HTR-8/SVneo (cell line): ENCODE measurements around the gene RBMS3.
"Not testable (repeated sequence)": the region's sequence is repeated elsewhere in the genome, so short reads cannot be mapped to it uniquely, and the experiment has no call there.

ENCODE experiments used
- DNase-seq: peaks from one replicate; pipeline ENCODE4 v3.0.0; 2011; ENCODE audit warnings: low spot score, mixed read lengths; ENCODE audit not compliant: insufficient read length
- FAIRE-seq: peaks from 2 replicates; lab custom pipeline; 2011; peaks lifted over from hg19 to GRCh38; lab: Jason Lieb, UNC

Gene RBMS3

DNA sequence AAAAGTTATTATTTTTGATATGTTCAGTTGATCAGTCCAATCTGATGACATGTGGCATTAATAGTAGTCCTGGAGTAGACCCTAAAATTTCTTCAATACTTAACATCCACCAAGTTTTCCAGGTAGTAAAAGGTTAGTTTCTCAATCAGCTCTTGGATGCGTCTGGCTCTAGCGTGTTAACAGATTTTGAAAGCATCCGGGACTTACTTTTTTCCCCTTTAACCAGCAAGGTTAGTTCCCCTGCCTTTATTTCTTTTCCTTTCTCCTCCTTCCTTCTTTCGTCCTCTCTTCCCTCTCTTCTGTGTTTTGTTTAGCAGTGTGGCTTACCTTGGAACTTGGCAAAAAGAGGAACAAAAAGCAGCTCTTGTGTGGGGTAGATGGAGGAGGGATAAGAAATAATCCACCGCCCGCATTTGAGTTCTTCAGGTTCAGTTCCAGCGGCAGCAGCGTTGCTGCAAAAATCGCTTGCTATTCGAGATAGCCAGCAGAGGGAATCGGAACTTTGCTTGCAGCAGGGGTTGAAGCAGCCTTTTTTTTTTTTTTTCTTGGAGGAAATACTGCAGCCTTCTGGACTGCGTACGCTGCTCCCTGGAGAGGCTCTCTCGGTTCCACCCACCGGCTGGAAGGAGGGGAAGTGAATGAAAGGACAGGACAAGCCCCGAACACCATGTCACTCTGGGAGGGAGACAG lies at the start of gene RBMS3:
RBMS3 (plus strand) TSS at position 668 of the 690 bp plus-strand sequence.
- DNase-seq: peak; percentile 62
- peak; percentile 44 for FAIRE-seq

DNA sequence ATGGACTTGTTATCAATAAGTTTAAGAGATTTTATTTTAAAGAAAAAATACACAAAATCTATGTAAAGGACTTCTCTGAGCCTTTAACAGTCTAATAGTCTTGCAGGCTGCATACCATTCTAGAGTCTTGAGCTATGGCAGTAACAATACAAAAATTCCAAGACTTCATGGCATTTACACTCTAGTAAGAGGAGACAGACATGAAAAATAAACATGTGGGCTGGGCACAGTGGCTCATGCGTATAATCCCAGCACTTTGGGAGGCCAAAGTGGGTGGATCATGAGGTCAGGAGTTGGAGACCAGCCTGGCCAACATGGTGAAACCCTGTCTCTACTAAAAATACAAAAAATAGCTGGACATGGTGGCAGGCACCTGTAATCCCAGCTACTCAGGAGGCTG lies 47.7 kb upstream of the RBMS3 start:
- not testable (repeated sequence) for FAIRE-seq
- peak; percentile 20 for DNase-seq

GRCh38 chr3:29236146-29236840 lies 44.6 kb upstream of the RBMS3 start:
- FAIRE-seq (no peak), DNase-seq (no peak)

DNA sequence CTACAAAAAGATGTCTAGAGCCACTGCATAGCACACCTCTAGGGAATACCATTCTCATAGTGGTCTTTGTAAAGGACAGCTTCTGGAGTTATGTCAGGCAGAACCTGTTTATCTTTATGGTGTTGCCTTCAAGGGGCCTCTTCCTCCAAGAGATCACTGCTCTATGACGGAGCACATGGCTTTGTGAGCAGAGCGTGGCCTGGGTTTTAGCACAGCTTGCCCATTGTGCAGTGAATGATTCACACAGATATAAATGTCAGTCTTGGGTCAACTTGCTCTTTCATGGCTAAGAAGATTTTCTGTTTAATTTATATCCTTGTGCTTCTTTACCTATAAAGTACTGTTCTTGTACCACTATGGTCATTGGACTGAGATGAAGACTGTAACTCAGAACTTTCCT lies 41.5 kb upstream of the RBMS3 start:
- FAIRE-seq (no peak), DNase-seq (no peak)

GRCh38 chr3:29240248-29240647 lies 40.6 kb upstream of the RBMS3 start:
- FAIRE-seq: peak; percentile 9
- DNase-seq: peak; percentile 54

DNA sequence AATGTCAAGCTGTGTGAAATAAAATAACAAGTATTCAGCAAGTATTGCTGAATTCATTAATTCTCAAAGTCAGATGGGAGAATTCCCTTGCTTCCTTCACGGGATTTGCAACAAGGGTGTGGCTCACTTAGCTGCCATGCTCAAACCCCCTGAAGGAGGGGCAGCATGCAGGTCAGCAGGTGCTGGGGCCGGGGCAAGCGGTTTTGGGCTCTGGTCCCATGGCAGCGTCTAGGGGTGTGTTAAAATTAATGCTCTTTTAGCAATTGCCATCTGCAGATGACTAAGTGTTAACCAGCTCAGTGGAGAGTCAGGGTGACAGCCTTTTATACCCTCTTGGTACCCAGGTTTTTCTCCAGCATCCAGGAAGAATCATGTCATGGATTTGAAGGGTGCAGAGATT lies 40.0 kb upstream of the RBMS3 start:
- no peak for DNase-seq
- FAIRE-seq: no peak

- FAIRE-seq (no peak), DNase-seq (no peak)
Measured at GRCh38 chr3:29241855-29242254, 39.0 kb upstream of the RBMS3 start.

GRCh38 chr3:29242296-29242695 lies 38.6 kb upstream of the RBMS3 start:
- DNase-seq (no peak), FAIRE-seq (no peak)

DNA sequence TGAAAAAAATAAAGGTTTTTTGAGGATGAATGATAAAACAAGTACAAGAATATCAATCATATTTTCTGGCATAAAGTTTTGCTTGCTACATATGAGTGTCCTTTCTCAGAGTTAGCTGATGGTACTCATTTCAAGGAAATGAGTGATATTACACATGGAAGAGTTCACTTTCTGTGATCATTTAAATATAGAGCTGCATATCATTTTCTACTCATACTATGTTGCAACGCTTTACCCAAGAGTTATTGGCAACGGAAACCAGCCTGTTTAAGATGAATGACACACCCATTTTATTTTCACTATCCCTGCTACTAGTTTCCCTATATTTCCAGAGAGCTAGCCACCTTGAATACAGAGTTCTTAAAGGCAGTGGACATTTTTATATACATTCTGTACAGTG lies 35.4 kb upstream of the RBMS3 start:
- DNase-seq: no peak
- no peak for FAIRE-seq

DNA sequence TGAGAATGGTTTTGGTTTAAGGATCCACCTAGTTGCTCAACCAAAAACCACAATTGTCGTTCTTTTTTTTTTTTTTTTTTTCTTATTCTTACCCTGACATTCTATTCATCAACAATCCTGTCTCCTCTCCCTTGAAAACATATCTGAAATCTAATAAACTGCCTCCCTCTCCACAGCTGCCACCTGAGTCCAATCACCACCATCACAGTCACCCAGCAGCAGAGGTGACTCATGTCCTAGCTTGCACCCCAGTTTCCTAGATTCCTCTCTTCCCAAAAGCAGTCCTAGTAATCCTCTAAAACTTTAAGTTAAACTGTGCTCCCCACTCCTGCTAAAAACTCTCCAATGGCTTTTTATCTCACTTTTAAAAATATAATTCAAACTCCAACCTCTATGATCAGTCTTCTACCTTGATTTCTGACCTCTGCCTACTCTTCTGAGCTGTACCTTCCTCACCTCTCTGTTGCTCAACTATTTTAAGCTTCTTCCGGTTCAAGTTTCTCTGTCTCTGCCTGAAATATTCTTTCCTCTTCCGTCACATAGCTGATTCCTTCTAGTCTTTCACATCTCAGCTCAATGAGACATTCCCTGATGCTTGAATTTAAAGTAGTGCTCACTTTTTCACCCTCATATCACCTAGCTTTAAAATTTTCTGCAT lies 33.7 kb upstream of the RBMS3 start:
- no peak for DNase-seq
- no peak for FAIRE-seq

DNA sequence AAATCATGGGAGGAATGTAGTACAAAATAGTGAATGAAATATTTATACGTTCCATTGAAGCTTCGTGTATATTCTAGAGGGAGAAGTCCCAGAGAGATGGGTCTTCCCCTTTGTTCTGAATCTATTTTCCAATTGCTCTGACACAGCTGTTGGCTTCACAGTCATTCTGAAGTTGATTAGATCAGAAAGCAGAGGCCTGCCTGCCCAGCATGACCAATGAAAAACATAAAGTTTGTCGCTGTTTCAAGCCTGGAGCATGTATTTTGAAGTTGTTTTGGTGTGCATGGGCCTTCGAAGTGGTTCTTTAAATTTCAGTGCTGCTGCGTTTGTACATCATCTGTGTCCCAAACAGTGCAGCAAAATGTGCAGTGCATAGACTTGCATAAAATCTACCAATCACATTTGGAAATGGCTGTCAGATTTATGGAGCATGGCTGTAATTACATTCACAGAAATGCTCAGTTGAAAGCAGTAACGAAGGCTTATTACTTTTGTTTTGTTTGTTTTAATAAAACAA lies 31.0 kb upstream of the RBMS3 start:
- FAIRE-seq (no peak), DNase-seq (no peak)

- no peak for DNase-seq
Measured at GRCh38 chr3:29255854-29256696, 24.8 kb upstream of the RBMS3 start.

GRCh38 chr3:29258161-29258560 lies 22.7 kb upstream of the RBMS3 start:
- no peak for DNase-seq
- FAIRE-seq: no peak

More at GRCh38 chr3:29255854-29256696, 24.8 kb upstream of the RBMS3 start:
- FAIRE-seq: peak; percentile 16

DNA sequence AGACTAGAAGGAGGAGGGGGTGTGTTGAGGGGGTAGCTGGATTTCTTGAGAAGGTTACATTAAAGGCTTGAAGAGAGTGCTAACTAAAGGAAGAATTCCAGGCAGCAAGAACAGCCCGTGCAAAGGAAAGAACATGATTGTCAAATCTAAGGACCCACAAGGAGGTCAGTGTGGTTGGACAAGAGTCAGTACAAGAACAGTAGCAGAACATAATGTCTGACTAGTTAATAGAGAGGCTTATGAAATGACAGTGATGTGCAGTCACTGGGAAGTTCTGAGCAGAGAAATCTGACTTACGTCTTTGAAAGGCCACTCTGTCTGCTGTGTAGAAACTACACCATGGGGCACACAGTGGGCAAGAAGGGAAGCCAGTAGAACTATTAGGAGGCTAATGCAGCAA lies 19.8 kb upstream of the RBMS3 start:
- DNase-seq (no peak), FAIRE-seq (no peak)

GRCh38 chr3:29263476-29263875 lies 17.4 kb upstream of the RBMS3 start:
- FAIRE-seq (no peak), DNase-seq (no peak)

DNA sequence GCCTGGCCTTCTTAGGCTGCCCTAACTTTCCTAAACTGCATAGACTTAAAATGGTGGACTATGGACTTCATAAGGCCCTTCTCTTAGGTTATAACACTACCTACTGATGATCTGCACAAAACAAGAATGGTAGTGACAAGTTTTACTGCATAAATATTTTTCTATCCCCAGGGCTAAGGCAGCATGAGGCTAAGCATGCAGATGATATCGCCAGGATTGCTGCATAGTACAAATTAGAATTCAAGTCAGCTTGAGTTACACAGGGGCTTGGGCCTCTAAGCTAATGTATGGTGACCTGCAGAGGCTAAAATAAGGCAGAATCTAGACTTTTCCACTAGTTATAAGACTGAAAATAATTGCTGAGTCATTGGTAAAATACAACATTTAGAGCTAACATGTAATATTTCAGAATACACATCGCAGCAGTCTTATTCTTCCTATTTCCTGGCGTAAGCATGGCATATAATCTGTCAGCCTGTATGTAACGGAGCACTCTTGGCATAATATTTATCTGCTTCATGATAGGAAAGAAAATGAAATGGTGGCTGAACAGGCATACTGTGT lies 15.3 kb upstream of the RBMS3 start:
- DNase-seq: no peak
- FAIRE-seq: no peak

DNA sequence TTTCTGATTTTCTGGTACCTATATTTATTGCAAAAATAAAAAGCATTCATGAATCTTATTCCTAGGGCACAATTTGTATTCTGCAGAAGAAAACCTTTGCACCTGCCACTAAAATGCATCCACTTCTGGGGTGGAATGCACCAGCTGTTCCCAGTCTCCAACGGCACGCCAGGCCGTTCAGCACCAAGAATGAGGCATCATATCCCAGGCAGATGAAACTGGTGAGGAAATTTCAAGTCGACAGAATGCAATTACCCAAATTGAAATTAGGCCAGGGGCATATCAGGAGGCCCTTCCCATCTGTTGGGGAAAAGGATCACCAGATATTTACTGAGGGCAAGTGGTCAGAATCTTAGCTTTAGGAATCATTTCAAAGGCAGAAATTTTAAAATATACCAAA lies 13.6 kb upstream of the RBMS3 start:
- FAIRE-seq: no peak
- DNase-seq: no peak

- FAIRE-seq: no peak
Measured at GRCh38 chr3:29268651-29269050, 12.2 kb upstream of the RBMS3 start.

DNA sequence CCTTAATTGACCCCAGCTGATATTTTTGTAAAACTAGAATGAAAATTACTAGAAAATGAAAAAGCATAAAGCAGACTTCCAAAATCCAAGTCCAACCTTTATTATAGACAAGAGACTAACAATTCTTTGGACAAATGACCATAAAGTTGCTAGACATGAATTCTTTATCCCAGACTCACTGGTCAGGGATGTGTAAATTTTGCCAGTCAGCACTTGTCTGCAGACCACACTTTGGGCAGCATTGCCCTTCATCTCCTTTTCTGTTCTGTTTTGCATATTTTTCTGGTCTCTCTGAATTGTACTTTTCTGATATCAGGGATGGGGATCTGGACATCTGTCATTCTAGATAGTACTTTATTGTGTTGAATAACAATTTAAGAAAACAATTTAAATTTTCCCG lies 10.1 kb upstream of the RBMS3 start:
- DNase-seq (no peak), FAIRE-seq (no peak)

More at GRCh38 chr3:29268651-29269050, 12.2 kb upstream of the RBMS3 start:
- no peak for DNase-seq

GRCh38 chr3:29271475-29271874 lies 9.4 kb upstream of the RBMS3 start:
- no peak for FAIRE-seq
- no peak for DNase-seq
